ENCODE measurements around the gene SHFL.

Gene SHFL

GRCh38 chr19:10088949-10089554 is 2.9 kb downstream of the SHFL start:
- DNase-seq: no peak

GRCh38 chr19:10089801-10090375 is 3.8 kb downstream of the SHFL start:
- no peak for DNase-seq

GRCh38 chr19:10091370-10091687 is 5.2 kb downstream of the SHFL start:
- DNase-seq: no peak

GRCh38 chr19:10091895-10092641 is 6.0 kb downstream of the SHFL start:
- no peak for DNase-seq

GRCh38 chr19:10092648-10093294 is 6.7 kb downstream of the SHFL start:
- no peak for DNase-seq

- no peak for DNase-seq
Observed at GRCh38 chr19:10093295-10094186, 7.4 kb downstream of the SHFL start.

GRCh38 chr19:10095622-10095947 is 9.5 kb downstream of the SHFL start:
- DNase-seq: no peak

GRCh38 chr19:10095948-10096614 is 10.0 kb downstream of the SHFL start:
- peak; percentile 93 for DNase-seq

GRCh38 chr19:10096615-10096963 is 10.5 kb downstream of the SHFL start:
- no peak for DNase-seq

GRCh38 chr19:10100163-10100785 is 14.2 kb downstream of the SHFL start:
- no peak for DNase-seq

GRCh38 chr19:10102787-10103236 is 16.7 kb downstream of the SHFL start:
- no peak for DNase-seq

GRCh38 chr19:10104130-10104513 is 18.0 kb downstream of the SHFL start:
- peak; percentile 47 for DNase-seq

GRCh38 chr19:10104665-10105508 is 18.8 kb downstream of the SHFL start:
- peak; percentile 95 for DNase-seq

- DNase-seq: peak; percentile 69
Observed at GRCh38 chr19:10105509-10106099, 19.5 kb downstream of the SHFL start.

GRCh38 chr19:10106100-10106936 is 20.2 kb downstream of the SHFL start, which contains the start of gene PPAN:
PPAN (plus strand) TSS chr19:10106362; CDS start chr19:10106395, 33 bp downstream.
- peak; percentile 98 for DNase-seq

GRCh38 chr19:10107254-10107653 is 21.1 kb downstream of the SHFL start:
- DNase-seq: no peak

- no peak for DNase-seq
Observed at GRCh38 chr19:10107817-10108367, 21.8 kb downstream of the SHFL start.

GRCh38 chr19:10109528-10109927 is 23.4 kb downstream of the SHFL start:
- no peak for DNase-seq
